ENCODE results near the gene AGO3.

The AGO3 gene

GRCh38 chr1:36106269-36106668, 175.4 kb downstream of the AGO3 start:
- no peak overlapping the region for H3K18ac ChIP-seq (ENCODE audit: low read depth in 1 of 2, low read length in 2 of 2)
- no peak overlapping the region for H3K9ac ChIP-seq (ENCODE audit: low read length)
- peak overlapping the region in 1 of 2 experiments; percentile 45 for H2BK12ac ChIP-seq (ENCODE audit: low read length in 2 of 2)
- no peak overlapping the region for H2BK15ac ChIP-seq (ENCODE audit: low read depth, poor library complexity, severe bottlenecking)
- 46% methylated on average over 3 of the region's 5 CpGs for WGBS
- no peaks in the 10 kb centered on the region for H3K79me1 ChIP-seq (replicated peaks; ENCODE audit: low read length, poor library complexity, severe bottlenecking)
- H3K4ac ChIP-seq (ENCODE audit: low read depth in 1 of 2, low read length in 2 of 2): no peak overlapping the region
- peaks cover 35% of the 10 kb centered on the region for H3K4me1 ChIP-seq (ENCODE audit: control insufficient read depth, insufficient read depth, low read depth, low read length)
- no peak overlapping the region for H2AK5ac ChIP-seq (ENCODE audit: low read length, severe bottlenecking)
- peak overlapping the region; percentile 24 for H3K27ac ChIP-seq (ENCODE audit: low read length, poor library complexity, severe bottlenecking)
- H3K4me3 ChIP-seq (ENCODE audit: insufficient read depth in 1 of 2, low read depth in 1 of 2, low read length in 2 of 2): no peak overlapping the region
- no peaks in the 10 kb centered on the region for H3K36me3 ChIP-seq (ENCODE audit: control insufficient read depth in 1 of 2, insufficient read depth in 2 of 2, low read depth in 1 of 2, low read length in 2 of 2)
- H3K23ac ChIP-seq (ENCODE audit: low read length in 2 of 2): no peak overlapping the region
- H4K8ac ChIP-seq (ENCODE audit: low read length): no peak overlapping the region
- H2AFZ ChIP-seq (ENCODE audit: low read depth, low read length): no peak overlapping the region
- no peak for DNase-seq
- no peak overlapping the region for H2BK5ac ChIP-seq (ENCODE audit: low read depth, low read length, poor library complexity, severe bottlenecking)
- H3K4me2 ChIP-seq (ENCODE audit: low read length, poor library complexity, severe bottlenecking): no peak overlapping the region
- no peak overlapping the region for H3K14ac ChIP-seq (ENCODE audit: low read length in 2 of 2)
- H2BK120ac ChIP-seq (ENCODE audit: low read depth, low read length): no peak overlapping the region
- no peaks in the 10 kb centered on the region for H3K9me3 ChIP-seq (ENCODE audit: control insufficient read depth, low read length)
- no peaks in the 10 kb centered on the region for H3K27me3 ChIP-seq (ENCODE audit: control insufficient read depth in 1 of 2, insufficient read depth in 1 of 2, low read length in 2 of 2)
- H4K91ac ChIP-seq (ENCODE audit: low read length): no peak overlapping the region

GRCh38 chr1:36107394-36107793, 176.5 kb downstream of the AGO3 start:
- DNase-seq: no peak
- no peak overlapping the region for H3K23ac ChIP-seq (ENCODE audit: low read length in 2 of 2)
- H3K18ac ChIP-seq (ENCODE audit: low read depth in 1 of 2, low read length in 2 of 2): no peak overlapping the region
- H2AK5ac ChIP-seq (ENCODE audit: low read length, severe bottlenecking): peak overlapping the region; percentile 50
- H3K9ac ChIP-seq (ENCODE audit: low read length): no peak overlapping the region
- peak overlapping the region; percentile 45 for H4K91ac ChIP-seq (ENCODE audit: low read length)
- H3K27me3 ChIP-seq (ENCODE audit: control insufficient read depth in 1 of 2, insufficient read depth in 1 of 2, low read length in 2 of 2): no peaks in the 10 kb centered on the region
- H3K4me3 ChIP-seq (ENCODE audit: insufficient read depth in 1 of 2, low read depth in 1 of 2, low read length in 2 of 2): no peak overlapping the region
- 91% methylated on average over 9 of the region's 9 CpGs for WGBS
- H2BK12ac ChIP-seq (ENCODE audit: low read length in 2 of 2): no peak overlapping the region
- no peak overlapping the region for H3K4me2 ChIP-seq (ENCODE audit: low read length, poor library complexity, severe bottlenecking)
- no peak overlapping the region for H2BK120ac ChIP-seq (ENCODE audit: low read depth, low read length)
- H3K4ac ChIP-seq (ENCODE audit: low read depth in 1 of 2, low read length in 2 of 2): no peak overlapping the region
- peaks cover 35% of the 10 kb centered on the region for H3K4me1 ChIP-seq (ENCODE audit: control insufficient read depth, insufficient read depth, low read depth, low read length)
- H2BK5ac ChIP-seq (ENCODE audit: low read depth, low read length, poor library complexity, severe bottlenecking): no peak overlapping the region
- no peak overlapping the region for H2AFZ ChIP-seq (ENCODE audit: low read depth, low read length)
- no peak overlapping the region for H4K8ac ChIP-seq (ENCODE audit: low read length)
- H2BK15ac ChIP-seq (ENCODE audit: low read depth, poor library complexity, severe bottlenecking): no peak overlapping the region
- H3K9me3 ChIP-seq (ENCODE audit: control insufficient read depth, low read length): no peaks in the 10 kb centered on the region
- H3K79me1 ChIP-seq (replicated peaks; ENCODE audit: low read length, poor library complexity, severe bottlenecking): no peaks in the 10 kb centered on the region
- no peaks in the 10 kb centered on the region for H3K36me3 ChIP-seq (ENCODE audit: control insufficient read depth in 1 of 2, insufficient read depth in 2 of 2, low read depth in 1 of 2, low read length in 2 of 2)
- H3K14ac ChIP-seq (ENCODE audit: low read length in 2 of 2): peak overlapping the region in 1 of 2 experiments; percentile 49
- H3K27ac ChIP-seq (ENCODE audit: low read length, poor library complexity, severe bottlenecking): peak overlapping the region; percentile 15

GRCh38 chr1:36108314-36108713, 177.4 kb downstream of the AGO3 start:
- Histone ChIP-seq H3K4ac (ENCODE audit: low read depth in 1 of 2, low read length in 2 of 2) (no peak overlapping the region), H2BK120ac (ENCODE audit: low read depth, low read length) (no peak overlapping the region), H3K9me3 (ENCODE audit: control insufficient read depth, low read length) (no peaks in the 10 kb centered on the region), H2BK12ac (ENCODE audit: low read length in 2 of 2) (peak overlapping the region in 1 of 2 experiments; percentile 38), H3K4me1 (ENCODE audit: control insufficient read depth, insufficient read depth, low read depth, low read length) (peaks cover 35% of the 10 kb centered on the region), H3K9ac (ENCODE audit: low read length) (no peak overlapping the region), H3K4me3 (ENCODE audit: insufficient read depth in 1 of 2, low read depth in 1 of 2, low read length in 2 of 2) (no peak overlapping the region), H2AFZ (ENCODE audit: low read depth, low read length) (no peak overlapping the region), H4K8ac (ENCODE audit: low read length) (no peak overlapping the region), H3K27me3 (ENCODE audit: control insufficient read depth in 1 of 2, insufficient read depth in 1 of 2, low read length in 2 of 2) (no peaks in the 10 kb centered on the region), H3K27ac (ENCODE audit: low read length, poor library complexity, severe bottlenecking) (peak overlapping the region; percentile 93), H3K36me3 (ENCODE audit: control insufficient read depth in 1 of 2, insufficient read depth in 2 of 2, low read depth in 1 of 2, low read length in 2 of 2) (peaks cover 0 to 5% of the 10 kb centered on the region in 2 experiments), H2BK5ac (ENCODE audit: low read depth, low read length, poor library complexity, severe bottlenecking) (no peak overlapping the region), H3K79me1 (replicated peaks; ENCODE audit: low read length, poor library complexity, severe bottlenecking) (no peaks in the 10 kb centered on the region), H3K4me2 (ENCODE audit: low read length, poor library complexity, severe bottlenecking) (peak overlapping the region; percentile 20), H2BK15ac (ENCODE audit: low read depth, poor library complexity, severe bottlenecking) (no peak overlapping the region), H2AK5ac (ENCODE audit: low read length, severe bottlenecking) (peak overlapping the region; percentile 76), H3K14ac (ENCODE audit: low read length in 2 of 2) (no peak overlapping the region), H3K23ac (ENCODE audit: low read length in 2 of 2) (no peak overlapping the region), H4K91ac (ENCODE audit: low read length) (no peak overlapping the region), H3K18ac (ENCODE audit: low read depth in 1 of 2, low read length in 2 of 2) (no peak overlapping the region)
- 90% methylated on average over 12 of the region's 14 CpGs for WGBS
- DNase-seq: peak; percentile 13

GRCh38 chr1:36109041-36109679, 178.3 kb downstream of the AGO3 start:
- H3K23ac ChIP-seq (ENCODE audit: low read length in 2 of 2): no peak overlapping the region
- no peak overlapping the region for H2BK15ac ChIP-seq (ENCODE audit: low read depth, poor library complexity, severe bottlenecking)
- no peaks in the 10 kb centered on the region for H3K27me3 ChIP-seq (ENCODE audit: control insufficient read depth in 1 of 2, insufficient read depth in 1 of 2, low read length in 2 of 2)
- peak overlapping the region in 1 of 2 experiments; percentile 45 for H2BK12ac ChIP-seq (ENCODE audit: low read length in 2 of 2)
- peak; percentile 69 for DNase-seq
- H3K4me3 ChIP-seq (ENCODE audit: insufficient read depth in 1 of 2, low read depth in 1 of 2, low read length in 2 of 2): no peak overlapping the region
- H4K91ac ChIP-seq (ENCODE audit: low read length): peak overlapping the region; percentile 70
- peak overlapping the region; percentile 93 for H3K27ac ChIP-seq (ENCODE audit: low read length, poor library complexity, severe bottlenecking)
- no peaks in the 10 kb centered on the region for H3K9me3 ChIP-seq (ENCODE audit: control insufficient read depth, low read length)
- no peaks in the 10 kb centered on the region for H3K79me1 ChIP-seq (replicated peaks; ENCODE audit: low read length, poor library complexity, severe bottlenecking)
- peak overlapping the region; percentile 27 for H4K8ac ChIP-seq (ENCODE audit: low read length)
- no peak overlapping the region for H2BK120ac ChIP-seq (ENCODE audit: low read depth, low read length)
- peaks cover 35% of the 10 kb centered on the region for H3K4me1 ChIP-seq (ENCODE audit: control insufficient read depth, insufficient read depth, low read depth, low read length)
- H2BK5ac ChIP-seq (ENCODE audit: low read depth, low read length, poor library complexity, severe bottlenecking): peak overlapping the region; percentile 84
- WGBS: 56% methylated on average over 9 of the region's 11 CpGs
- H3K9ac ChIP-seq (ENCODE audit: low read length): peak overlapping the region; percentile 22
- peak overlapping the region in 1 of 2 experiments; percentile 17 for H3K4ac ChIP-seq (ENCODE audit: low read depth in 1 of 2, low read length in 2 of 2)
- no peak overlapping the region for H2AFZ ChIP-seq (ENCODE audit: low read depth, low read length)
- peak overlapping the region; percentile 93 for H2AK5ac ChIP-seq (ENCODE audit: low read length, severe bottlenecking)
- H3K36me3 ChIP-seq (ENCODE audit: control insufficient read depth in 1 of 2, insufficient read depth in 2 of 2, low read depth in 1 of 2, low read length in 2 of 2): peaks cover 3 to 9% of the 10 kb centered on the region in 2 experiments
- H3K4me2 ChIP-seq (ENCODE audit: low read length, poor library complexity, severe bottlenecking): peak overlapping the region; percentile 24
- peak overlapping the region; percentile 16 to 26 for H3K18ac ChIP-seq (ENCODE audit: low read depth in 1 of 2, low read length in 2 of 2)
- no peak overlapping the region for H3K14ac ChIP-seq (ENCODE audit: low read length in 2 of 2)

Measured in mesenchymal stem cell (in vitro differentiated cells and primary cell).